Measurements from ENCODE around the gene NUSAP1.
A peak's percentile ranks its signal among the peaks of the same experiment; 100 is the strongest.
"Not testable (repeated sequence)": the region's sequence is repeated elsewhere in the genome, so short reads cannot be mapped to it uniquely, and the experiment has no call there.

Gene NUSAP1
- total RNA-seq = 0 to 0.63 (median 0.13) reads per million in 18 experiments

GRCh38 chr15:41332194-41333025, at the start of gene NUSAP1, which contains the start of gene OIP5:
Gene NUSAP1 (plus strand): TSS chr15:41332881. CDS start chr15:41332958, 77 bp downstream.
Gene OIP5 (minus strand): TSS chr15:41332591. CDS start chr15:41332561, 30 bp downstream.
- peak; percentile 100 for DNase-seq

DNA sequence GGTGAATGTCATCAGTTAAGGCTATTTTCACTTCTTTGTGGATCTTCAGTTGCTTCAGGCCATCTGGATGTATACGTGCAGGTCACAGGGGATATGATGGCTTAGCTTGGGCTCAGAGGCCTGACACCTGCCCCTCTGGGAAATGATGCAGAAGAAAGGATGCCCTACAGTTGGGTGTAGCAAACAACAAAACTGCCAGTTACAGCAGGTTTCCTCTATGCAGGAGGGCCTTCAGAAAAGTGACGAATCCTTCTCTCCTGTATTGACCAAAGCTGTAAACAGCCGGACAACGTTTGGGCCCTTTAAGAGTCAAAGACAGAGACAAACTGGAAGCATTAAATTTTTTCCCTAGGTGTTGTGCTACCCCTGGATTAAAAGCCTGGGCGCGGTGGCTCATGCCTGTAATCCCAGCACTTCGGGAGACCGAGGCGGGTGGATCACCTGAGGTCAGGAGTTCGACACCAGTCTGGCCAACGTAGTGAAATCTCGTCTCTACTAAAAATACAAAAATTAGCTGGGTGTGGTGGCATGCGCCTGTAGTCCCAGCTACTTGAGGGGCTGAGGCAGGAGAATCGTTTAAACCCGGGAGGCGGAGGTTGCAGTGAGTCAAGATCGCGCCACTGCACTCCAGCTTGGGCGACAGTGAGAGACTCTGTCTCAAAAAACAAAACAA, 49.6 kb upstream of the NUSAP1 start:
- DNase-seq = not testable (repeated sequence)

- peak; percentile 100 for DNase-seq
Measured at GRCh38 chr15:41283653-41284426, 48.8 kb upstream of the NUSAP1 start.

GRCh38 chr15:41284427-41285177, 48.1 kb upstream of the NUSAP1 start:
- no peak for DNase-seq

DNA sequence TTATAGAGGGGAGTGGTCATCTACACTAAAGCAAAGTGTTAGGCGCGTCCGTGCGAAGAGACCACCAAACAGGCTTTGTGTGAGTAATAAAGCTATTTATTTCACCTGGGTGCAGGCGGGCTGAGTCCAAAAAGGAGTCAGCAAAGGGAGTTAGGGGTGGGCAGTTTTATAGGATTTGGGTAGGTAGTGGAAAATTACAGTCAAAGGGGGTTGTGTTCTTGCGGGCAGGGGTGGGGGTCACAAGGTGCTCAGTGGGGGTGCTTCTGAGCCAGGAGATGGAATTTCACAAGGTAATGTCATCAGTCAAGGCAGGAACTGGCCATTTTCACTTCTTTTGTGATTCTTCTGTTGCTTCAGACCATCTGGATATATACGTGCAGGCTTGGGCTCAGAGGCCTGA, 47.4 kb upstream of the NUSAP1 start:
- no peak for DNase-seq

DNA sequence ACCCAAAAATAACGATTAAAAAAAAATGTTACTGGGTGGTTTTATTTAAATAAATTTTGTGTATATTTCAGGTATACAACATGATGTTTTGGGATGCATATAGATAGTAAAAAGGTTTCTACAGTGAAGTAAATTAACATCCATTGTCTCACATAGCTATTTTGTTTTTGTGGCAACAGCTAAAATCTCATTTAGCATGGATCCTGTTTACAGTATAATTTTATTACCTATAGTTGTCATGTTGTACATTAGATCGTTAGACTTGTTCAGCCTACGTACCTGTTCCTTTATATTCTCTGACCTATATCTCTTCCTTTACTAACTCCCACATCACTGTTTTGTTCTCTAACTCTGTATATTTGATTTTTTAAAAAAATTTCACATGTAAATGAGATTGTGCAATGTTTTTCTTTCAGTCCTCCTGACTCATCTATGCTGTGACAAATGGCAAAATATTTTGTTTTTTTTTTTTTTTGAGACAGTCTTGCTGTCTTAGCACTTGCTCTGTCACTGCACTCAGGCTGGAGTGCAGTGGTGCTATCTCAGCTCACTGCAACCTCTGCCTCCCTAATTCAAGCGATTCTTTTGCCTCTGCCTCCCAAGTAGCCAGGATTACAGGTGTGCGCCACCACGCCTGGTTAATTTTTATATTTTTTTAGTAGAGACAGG, 45.9 kb upstream of the NUSAP1 start:
- peak; percentile 25 to 71 for DNase-seq

DNA sequence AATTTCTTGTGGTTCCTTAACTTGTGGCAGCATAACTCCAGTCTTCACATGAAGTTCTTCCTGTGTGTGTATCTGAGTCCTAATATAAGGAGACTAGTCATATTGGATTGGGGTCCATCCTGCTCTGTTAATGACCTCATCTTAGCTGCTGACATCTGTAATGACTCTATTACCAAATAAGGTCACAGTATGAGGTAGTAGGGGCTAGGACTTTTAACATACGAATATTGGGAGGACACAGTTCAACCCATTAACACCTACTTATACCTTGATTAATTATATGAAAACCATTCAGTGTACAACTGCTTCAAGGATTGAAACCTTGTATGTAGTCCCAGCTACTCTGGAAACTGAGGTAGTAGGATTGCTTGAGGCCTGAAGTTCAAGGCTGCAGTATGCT, 44.2 kb upstream of the NUSAP1 start:
- peak in 1 of 2 donors; percentile 4 for DNase-seq

DNA sequence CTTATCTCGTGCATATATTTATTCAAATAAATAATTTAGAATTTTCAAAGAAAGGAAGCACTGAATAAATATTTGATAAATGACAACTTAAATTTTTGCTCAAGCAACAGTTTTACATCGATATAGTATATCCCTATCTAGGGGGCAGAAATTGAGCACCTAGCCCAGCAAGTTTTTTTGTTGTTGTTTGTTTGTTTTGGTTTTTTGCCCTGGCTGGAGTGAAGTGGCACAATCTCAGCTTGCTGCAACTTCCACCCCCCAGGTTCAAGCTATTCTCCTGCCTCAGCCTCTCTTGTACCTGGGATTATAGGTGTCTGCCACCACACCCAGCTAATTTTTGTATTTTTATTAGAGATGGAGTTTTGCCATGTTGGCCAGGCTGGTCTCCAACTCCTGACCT, 42.7 kb upstream of the NUSAP1 start:
- no peak for DNase-seq

DNA sequence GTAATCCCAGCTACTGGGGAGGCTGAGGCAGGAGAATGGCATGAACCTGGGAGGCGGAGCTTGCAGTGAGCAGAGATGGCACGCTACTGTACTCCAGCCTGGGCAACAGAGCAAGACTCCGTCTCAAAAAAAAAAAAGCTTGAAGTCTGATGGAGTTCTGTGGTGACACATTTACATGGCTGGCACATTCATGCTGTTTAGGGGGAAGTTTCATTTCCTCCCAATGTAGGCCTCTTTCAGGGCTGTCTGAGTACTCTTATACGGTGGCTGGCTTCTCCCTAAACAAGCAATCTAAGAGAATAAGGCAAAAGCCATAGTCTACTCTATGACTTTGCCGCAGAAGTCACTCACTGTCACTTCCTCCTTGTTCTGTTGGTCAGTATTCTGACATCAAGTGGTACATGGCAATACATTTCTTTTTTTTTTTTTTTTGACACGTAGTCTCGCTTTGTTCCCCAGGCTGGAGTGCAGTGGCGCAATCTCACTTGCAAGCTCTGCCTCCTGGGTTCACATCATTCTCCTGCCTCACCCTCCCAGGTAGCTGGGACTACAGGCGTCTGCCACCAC, 41.5 kb upstream of the NUSAP1 start:
- DNase-seq = peak; percentile 80 to 89

DNA sequence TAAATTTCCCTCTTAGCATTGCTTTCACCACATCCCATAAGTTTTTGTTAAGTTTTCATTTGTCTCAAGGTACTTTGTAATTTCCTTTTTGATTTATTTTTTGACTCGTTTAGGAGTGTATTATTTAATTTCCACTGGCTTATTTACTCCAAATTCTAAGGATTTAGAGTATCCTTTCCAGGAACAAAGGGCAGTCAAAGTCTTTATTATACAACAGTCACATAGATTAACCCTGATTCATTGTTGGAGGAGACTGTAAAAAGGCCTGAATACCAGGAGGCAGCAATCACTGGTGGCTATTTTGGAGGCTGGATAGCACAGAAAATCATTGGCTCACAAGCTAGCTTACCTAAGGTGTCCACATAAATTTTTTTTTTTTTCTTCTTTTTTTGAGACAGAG, 40.2 kb upstream of the NUSAP1 start:
- DNase-seq = no peak

- not testable (repeated sequence) for DNase-seq
Measured at GRCh38 chr15:41301139-41301538, 31.5 kb upstream of the NUSAP1 start.

DNA sequence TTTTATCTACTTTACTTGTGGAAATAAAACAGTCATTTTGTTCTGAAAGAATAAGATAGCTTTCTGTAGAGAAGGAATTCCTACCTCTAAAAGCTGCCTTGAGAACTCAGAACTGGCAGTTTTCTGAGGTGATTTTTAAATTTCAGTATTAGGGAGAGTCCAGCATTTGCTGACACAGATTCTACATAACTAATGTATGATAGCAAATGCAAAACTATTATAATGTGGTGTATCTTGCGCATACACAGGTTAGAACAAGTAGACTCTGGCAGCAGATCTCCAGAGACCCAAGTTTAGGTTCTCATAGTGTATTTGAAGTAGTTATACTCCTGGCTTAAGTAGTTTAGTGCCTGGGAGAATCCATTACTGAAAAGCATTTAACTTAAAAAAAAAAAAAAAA, 31.1 kb upstream of the NUSAP1 start:
- no peak for DNase-seq

GRCh38 chr15:41304149-41304770, 28.4 kb upstream of the NUSAP1 start:
- no peak for DNase-seq

DNA sequence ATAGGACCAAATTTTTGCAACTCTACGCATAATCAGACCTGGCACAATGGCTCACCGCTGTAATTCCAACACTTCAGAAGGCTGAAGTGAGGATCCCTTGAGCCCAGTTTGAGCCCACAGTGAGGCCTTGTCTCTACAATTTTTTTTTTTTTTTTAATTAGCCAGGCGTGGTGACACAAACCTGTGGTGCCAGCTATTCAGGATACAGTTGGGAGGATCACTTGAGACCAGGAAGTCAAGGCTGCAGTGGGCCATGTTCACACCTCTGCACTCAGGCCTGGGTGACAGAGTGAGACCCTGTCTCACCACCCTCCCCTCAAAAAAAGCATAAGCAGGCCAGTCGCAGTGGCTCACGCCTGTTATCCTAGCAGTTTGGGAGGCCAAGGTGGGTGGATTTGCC, 25.0 kb upstream of the NUSAP1 start:
- no peak for DNase-seq

DNA sequence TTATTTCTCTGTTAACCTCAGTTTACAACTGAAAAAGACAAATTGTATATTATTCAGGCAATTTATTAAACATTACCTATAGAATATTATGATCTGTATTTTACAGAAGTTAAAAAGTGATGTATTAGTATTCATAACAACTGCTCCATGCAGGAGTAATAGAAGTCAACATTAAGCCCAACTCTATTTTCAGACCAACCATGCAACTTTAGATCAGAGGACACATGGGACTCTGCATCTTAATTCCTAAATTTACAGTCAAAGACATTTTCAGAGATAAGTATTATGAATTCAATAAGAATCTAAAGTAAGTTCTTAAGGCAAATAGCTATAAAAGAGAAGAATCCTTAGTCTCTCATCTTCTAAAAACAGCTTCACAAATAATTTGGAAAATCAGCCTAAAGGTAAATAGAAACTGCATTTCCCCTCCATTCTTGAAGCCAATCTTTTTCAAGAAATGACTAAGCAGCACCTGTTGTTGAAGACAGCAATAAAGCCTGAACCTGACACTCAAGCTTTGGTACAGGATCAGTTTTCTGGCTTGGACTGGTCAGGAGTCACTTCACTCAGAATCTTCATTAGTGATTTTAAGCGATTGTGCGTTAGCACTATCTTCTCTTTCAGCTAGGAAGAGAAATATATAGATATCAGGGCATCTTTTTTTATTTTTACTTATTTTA, 23.3 kb upstream of the NUSAP1 start:
- no peak for DNase-seq

DNA sequence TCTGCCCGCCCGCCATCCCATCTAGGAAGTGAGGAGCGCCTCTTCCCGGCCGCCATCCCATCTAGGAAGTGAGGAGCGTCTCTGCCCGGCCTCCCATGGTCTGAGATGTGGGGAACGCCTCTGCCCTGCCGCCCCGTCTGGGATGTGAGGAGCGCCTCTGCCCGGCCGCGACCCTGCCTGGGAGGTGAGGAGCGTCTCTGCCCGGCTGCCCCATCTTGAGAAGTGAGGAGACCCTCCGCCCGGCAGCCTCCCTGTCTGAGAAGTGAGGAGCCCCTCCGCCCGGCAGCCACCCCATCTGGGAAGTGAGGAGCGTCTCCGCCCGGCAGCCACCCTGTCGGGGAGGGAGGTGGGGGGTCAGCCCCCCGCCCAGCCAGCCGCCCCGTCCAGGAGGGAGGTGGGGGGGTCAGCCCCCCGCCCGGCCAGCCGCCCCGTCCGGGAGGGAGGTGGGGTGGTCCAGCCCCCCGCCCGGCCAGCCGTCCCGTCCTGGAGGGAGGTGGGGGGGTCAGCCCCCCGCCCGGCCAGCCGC, 11.8 kb upstream of the NUSAP1 start:
- DNase-seq = not testable (repeated sequence)

DNA sequence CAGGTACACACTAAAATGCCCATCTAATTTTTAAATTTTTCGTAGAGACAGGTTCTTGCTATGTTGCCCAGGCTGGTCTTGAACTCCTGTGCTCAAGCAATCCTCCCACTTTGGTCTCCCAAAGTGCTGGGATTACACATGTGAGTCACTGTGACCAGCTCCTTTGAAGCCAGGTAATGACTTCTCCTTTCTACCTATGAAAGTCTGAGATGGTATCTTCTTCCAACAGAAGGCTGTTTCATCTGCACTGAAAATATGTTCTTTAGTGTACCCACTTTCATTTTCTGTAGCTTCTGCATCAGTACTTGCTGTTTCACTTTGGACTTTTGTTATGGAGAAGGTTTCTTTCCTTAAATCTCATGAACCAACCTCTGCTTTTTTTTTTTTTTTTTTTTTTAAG, 9.1 kb upstream of the NUSAP1 start:
- no peak for DNase-seq

DNA sequence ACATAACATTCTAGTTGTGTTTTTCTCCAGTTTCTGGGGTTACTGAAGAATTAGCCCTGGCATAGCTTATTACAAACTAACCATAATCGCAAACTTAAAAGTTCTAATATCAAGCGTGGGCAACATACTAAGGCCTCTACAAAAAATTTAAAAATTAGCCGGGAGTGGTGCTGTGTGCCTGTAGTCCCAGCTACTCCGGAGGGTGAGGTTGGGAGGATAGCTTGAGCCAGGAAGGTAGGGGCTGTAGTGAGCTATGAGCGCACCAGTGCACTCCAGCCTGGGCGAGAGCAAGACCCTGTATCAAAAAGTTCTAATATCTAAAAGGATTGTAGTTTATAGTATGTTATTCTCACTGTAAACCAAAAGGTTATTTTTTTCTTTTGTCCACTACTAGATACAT, 1.4 kb upstream of the NUSAP1 start:
- no peak for DNase-seq

- peak in 1 of 2 donors; percentile 15 for DNase-seq
Measured at GRCh38 chr15:41331833-41332193, 868 bp upstream of the NUSAP1 start.

DNA sequence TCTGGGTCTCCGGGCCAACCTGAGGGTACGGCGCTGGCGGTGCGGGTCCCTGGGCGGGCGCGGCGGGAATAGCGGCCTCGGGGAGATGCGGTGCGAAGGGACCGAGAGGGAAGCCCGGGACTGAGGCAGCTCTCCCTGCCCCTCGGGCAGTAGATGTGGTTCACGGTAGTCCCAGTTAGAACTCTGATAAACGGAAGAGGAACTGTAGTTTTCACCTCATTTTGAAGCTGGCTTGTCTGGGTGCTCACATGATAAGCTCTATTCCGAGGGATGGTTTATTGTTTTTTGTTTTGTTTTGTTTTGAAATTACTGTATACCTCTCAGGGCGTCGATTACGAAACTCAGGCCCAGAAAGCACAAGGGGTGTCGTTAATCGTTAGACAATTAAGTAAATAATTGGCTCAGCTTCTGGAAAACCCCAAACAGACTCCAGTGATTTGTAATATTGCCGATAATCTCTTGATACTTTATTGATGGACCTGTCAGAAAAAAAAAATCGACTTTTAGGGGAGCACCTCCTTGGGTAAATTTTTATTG, 413 bp downstream of the NUSAP1 start:
- peak; percentile 52 to 59 for DNase-seq

All from inflammatory macrophage (primary cell).